ENCODE data around the gene C11orf54. TPM values are rescaled to one million over a fixed set of nuclear protein-coding genes. Genes with fewer than 3 reads are reported as not detected.

The C11orf54 gene
- polyA plus RNA-seq, 2 of the 4 experiments (the other 2 are of a cell fraction): 12.4 to 27.6 TPM

DNA sequence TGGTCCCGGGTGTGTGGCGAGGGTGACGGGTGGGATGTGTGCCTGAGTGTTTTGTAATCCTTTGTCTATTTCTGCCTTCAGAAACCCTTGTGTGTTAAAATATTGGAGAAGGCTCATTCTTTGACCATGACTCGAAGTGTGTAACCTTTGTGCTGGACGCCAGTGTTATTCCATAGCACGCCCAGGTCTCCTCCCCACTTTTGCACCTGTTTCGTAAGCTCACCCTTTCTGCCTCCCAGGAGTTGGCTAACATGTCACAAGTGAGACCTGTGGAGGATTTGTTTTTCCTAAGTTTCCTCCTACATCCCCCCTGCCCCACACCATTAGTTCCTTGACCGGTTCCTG is 382 bp downstream of the C11orf54 start:
- POLR2A ChIA-PET: interaction anchor here (0.5 to 4.2 kb wide), 8 partner anchors 10 to 411 kb away, joined by 3 to 48 read pairs (median 4); partner anchors contain the start of gene MED17
- H3K4me3 ChIP-seq: peak overlapping the region; percentile 90
- ATAC-seq: peak; percentile 56 to 75
- WGBS (ENCODE audit: missing lambda C conversion rate): under 1% methylated on average over 8 of the region's 8 CpGs
- DNase-seq (ENCODE audit: low read depth in 1 of 2, low spot score in 1 of 2): peak; percentile 71 to 75
- peak overlapping the region; percentile 92 to 98 for H3K27ac ChIP-seq
- H3K9me3 ChIP-seq: no peaks in the 10 kb centered on the region
- no peak for FAIRE-seq
- TF ChIP-seq KDM1A (IDR thresholded peaks at IDR 0.05; ENCODE audit: low read depth) (no peak), CEBPB (IDR thresholded peaks at IDR 0.05) (peak; percentile 50 to 62; a peak in 3 of 4 replicates)
- H3K4me2 ChIP-seq: peak overlapping the region; percentile 96
- peaks cover 51% of the 10 kb centered on the region for H3K4me1 ChIP-seq
- CTCF ChIA-PET: no interaction called here

DNA sequence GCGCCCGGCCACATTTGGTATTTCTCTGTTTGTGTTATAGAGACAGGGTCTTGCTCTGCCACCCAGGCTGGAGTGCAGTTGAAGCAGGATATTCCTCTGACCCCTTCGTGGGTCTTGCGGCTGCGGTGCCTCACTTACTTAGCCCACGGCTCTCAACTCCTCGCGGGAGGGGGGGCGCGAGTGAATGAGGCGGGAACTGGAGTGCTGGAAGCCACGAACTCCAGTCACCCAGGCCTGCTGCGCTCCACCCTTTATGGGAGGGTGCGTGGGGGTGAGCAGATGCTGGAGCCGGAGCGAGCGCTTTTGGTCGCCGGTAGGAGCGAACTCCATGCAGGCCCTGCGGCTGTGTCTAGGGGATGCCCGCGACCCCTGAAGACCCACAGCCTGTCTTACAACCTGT is 1.8 kb downstream of the C11orf54 start:
- POLR2A ChIA-PET: interaction anchor here (2.7 kb wide), 1 partner anchor 14 kb away, joined by 13 read pairs; no protein-coding TSS in a partner anchor
- WGBS (ENCODE audit: missing lambda C conversion rate): 6% methylated on average over 6 of the region's 23 CpGs
- Histone ChIP-seq H3K4me2 (peak overlapping the region; percentile 96), H3K9me3 (no peaks in the 10 kb centered on the region), H3K4me1 (peaks cover 42% of the 10 kb centered on the region), H3K27ac (peak overlapping the region; percentile 92 to 98), H3K4me3 (peak overlapping the region; percentile 90; the same call in 2 of the 3 replicates)
- DNase-seq (ENCODE audit: low read depth in 1 of 2, low spot score in 1 of 2): peak in 1 of 2 experiments; percentile 44
- ATAC-seq: peak in 1 of 2 experiments; percentile 32; a peak in 3 of 6 replicates
- CTCF ChIA-PET: no interaction called here
- TF ChIP-seq RAD21 (conservative IDR thresholded peaks at IDR 0.05 in 1 of 2, IDR thresholded peaks at IDR 0.05 in 1 of 2) (no peak), FOSB (CRISPR knock-in tag; IDR thresholded peaks at IDR 0.05) (no peak)
- no peak for FAIRE-seq

DNA sequence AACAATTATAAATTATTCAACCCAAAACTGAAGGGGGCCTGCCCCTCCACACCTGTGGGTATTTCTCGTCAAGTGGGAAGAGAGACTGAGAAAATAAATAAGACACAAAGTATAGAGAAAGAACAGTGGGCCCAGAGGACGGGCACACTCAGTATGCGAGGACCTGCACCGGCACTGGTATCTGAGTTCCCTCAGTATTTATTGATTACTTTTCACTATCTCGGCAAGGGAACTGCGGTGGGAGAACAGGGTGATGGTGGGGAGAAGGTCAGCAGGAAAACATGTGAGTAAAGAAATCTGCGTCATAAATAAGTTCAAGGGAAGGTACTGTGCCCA is 3.2 kb downstream of the C11orf54 start:
- no peak for DNase-seq (ENCODE audit: low read depth in 1 of 2, low spot score in 1 of 2)
- ChIA-PET CTCF (no interaction called here), POLR2A (no interaction called here)
- no peak for FAIRE-seq
- TF ChIP-seq, protein P1, sequence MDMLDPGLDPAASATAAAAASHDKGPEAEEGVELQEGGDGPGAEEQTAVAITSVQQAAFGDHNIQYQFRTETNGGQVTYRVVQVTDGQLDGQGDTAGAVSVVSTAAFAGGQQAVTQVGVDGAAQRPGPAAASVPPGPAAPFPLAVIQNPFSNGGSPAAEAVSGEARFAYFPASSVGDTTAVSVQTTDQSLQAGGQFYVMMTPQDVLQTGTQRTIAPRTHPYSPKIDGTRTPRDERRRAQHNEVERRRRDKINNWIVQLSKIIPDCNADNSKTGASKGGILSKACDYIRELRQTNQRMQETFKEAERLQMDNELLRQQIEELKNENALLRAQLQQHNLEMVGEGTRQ (IDR thresholded peaks at IDR 0.05): no peak
- TF ChIP-seq MYC (IDR thresholded peaks at IDR 0.05; ENCODE audit: borderline replicate concordance, low read length): no peak
- TF ChIP-seq NR3C1 (IDR thresholded peaks at IDR 0.05): no peak
- TF ChIP-seq CEBPB (IDR thresholded peaks at IDR 0.05): no peak
- TF ChIP-seq, protein P2, sequence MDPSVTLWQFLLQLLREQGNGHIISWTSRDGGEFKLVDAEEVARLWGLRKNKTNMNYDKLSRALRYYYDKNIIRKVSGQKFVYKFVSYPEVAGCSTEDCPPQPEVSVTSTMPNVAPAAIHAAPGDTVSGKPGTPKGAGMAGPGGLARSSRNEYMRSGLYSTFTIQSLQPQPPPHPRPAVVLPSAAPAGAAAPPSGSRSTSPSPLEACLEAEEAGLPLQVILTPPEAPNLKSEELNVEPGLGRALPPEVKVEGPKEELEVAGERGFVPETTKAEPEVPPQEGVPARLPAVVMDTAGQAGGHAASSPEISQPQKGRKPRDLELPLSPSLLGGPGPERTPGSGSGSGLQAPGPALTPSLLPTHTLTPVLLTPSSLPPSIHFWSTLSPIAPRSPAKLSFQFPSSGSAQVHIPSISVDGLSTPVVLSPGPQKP (IDR thresholded peaks at IDR 0.05; ENCODE audit: low read depth, low read length): no peak
- no peak for TF ChIP-seq JUNB (IDR thresholded peaks at IDR 0.05)
- no peak for TF ChIP-seq MAZ (IDR thresholded peaks at IDR 0.05; ENCODE audit: borderline replicate concordance, low read depth, low read length)
- TF ChIP-seq HOXA7 (CRISPR knock-in tag; IDR thresholded peaks at IDR 0.05): no peak
- no peak for TF ChIP-seq SREBF2 (IDR thresholded peaks at IDR 0.05)
- no peak for TF ChIP-seq HOXB13 (CRISPR knock-in tag; IDR thresholded peaks at IDR 0.05; ENCODE audit: low read depth)
- no peak for TF ChIP-seq ZSCAN20 (CRISPR knock-in tag; IDR thresholded peaks at IDR 0.05)
- TF ChIP-seq RCOR1 (IDR thresholded peaks at IDR 0.05; ENCODE audit: low read depth, low read length): no peak
- TF ChIP-seq CBX8 (IDR thresholded peaks at IDR 0.05): no peak
- no peak for TF ChIP-seq POLR2AphosphoS2 (conservative IDR thresholded peaks at IDR 0.05; ENCODE audit: low read length)
- TF ChIP-seq RAD21 (conservative IDR thresholded peaks at IDR 0.05 in 1 of 2, IDR thresholded peaks at IDR 0.05 in 1 of 2): no peak
- no peak for TF ChIP-seq CHD2 (IDR thresholded peaks at IDR 0.05; ENCODE audit: low read length, partially characterized antibody)
- TF ChIP-seq SMC3 (IDR thresholded peaks at IDR 0.05): no peak
- TF ChIP-seq HDAC2 (IDR thresholded peaks at IDR 0.05): no peak
- TF ChIP-seq TP53 (CRISPR knock-in tag; IDR thresholded peaks at IDR 0.05): no peak
- no peak for TF ChIP-seq ZNF302 (CRISPR knock-in tag; IDR thresholded peaks at IDR 0.05)
- H3K4me3 ChIP-seq: peak overlapping the region; percentile 26; the same call in 1 of the 3 replicates
- H3K4me2 ChIP-seq: peak overlapping the region; percentile 96
- peaks cover 39% of the 10 kb centered on the region for H3K4me1 ChIP-seq
- 20% methylated on average over 7 of the region's 7 CpGs for WGBS (ENCODE audit: missing lambda C conversion rate)
- no peak for ATAC-seq
- H3K27ac ChIP-seq: peak overlapping the region; percentile 81 to 98
- H3K9me3 ChIP-seq: no peaks in the 10 kb centered on the region
